ENCODE data around the gene ATG4C.
"Not testable (repeated sequence)": the region's sequence is repeated elsewhere in the genome, so short reads cannot be mapped to it uniquely, and the experiment has no call there.

ATG4C gene, protein sequence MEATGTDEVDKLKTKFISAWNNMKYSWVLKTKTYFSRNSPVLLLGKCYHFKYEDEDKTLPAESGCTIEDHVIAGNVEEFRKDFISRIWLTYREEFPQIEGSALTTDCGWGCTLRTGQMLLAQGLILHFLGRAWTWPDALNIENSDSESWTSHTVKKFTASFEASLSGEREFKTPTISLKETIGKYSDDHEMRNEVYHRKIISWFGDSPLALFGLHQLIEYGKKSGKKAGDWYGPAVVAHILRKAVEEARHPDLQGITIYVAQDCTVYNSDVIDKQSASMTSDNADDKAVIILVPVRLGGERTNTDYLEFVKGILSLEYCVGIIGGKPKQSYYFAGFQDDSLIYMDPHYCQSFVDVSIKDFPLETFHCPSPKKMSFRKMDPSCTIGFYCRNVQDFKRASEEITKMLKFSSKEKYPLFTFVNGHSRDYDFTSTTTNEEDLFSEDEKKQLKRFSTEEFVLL

DNA sequence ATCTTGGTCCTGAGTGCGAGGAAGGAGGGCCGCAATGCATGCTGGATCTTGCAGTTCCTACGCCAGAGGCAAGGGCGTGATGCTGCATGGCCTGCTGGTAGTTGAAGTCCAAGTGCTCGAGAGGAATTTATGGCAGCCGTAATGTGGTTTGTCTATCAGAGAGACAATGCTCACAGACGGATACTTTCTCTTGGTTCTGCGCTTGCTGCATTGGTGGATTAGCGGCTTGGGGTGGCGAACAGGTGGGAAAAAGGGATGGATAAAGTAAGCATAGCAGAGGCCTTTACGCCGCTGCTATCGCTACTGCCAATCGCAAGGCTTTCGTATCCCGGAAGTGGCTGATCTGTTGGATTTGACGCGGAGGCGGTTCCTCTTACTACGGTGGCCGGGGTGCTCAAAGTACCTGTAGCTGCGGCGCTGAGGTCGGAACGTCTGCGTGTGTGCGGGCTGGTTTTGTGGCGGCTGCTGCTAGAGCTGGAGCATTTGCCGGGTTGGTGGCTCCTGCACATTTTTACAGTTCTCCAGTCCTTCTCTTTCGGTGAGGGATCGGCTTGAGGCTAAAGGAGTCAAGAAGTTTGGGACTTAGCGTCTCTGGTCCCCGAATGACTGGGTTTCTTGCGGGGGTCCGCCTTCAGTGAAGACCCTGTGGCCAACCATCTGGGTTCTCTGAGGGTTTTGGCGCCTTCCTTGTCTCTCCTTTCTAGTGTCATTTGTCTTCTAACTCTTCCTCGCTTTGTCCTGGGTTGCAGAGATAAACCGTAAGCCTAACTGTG, at the start of gene ATG4C:
Gene ATG4C, plus strand, starts transcription at position 397 of the 773 bp plus-strand sequence. CDS start 19,655 bp downstream, outside the sequence.
- peak; percentile 81 for DNase-seq (ENCODE audit: low read depth)

DNA sequence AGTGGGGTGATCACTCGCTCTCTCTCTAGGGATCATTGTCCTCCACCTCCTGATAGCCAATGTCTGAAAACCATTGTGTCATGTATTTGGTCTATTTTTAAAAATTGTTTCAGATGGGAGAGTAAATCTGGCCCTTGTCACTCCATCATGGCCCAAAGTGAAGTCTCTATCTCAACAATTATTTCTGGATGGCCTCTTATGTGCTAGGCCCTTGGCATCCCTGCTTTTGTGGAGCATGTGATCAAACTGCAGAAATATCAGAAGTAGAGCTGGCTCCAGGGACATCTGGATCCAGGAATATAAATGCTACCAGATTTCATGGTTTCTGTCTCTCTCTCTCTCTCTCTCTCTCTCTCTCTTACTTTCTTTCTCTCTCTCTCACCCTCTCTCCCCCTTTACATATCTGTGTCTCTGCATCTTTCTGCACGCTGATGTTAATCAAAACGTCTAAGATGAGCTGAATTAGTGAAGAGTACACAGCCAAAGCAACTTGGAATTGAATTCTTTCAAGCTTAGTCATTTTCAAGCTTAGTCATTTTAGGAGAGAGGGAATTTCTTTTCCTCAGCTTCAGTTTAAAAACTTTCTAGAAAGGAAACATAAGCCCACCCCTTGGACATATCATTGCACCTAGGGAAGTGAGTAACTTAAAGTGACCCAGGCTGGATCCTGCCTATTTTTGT, 48.3 kb upstream of the ATG4C start:
- no peak for DNase-seq (ENCODE audit: low read depth)

DNA sequence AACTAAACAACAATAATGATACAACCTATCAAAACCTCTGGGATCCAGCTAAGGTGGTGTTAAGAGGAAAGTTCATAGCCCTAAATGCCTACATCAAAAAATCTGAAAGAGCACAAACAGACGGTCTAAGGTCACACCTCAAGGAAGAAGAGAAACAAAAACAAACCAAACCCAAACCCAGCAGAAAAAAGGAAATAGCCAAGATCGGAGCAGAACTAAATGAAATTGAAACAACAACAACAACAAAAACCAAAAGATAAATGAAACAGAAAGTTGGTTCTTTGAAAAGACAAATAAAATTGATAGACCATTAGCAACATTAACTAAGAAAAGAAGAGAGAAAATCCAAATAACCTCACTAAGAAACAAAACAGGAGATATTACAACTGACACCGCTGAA, 43.2 kb upstream of the ATG4C start:
- not testable (repeated sequence) for DNase-seq (ENCODE audit: low read depth)

DNA sequence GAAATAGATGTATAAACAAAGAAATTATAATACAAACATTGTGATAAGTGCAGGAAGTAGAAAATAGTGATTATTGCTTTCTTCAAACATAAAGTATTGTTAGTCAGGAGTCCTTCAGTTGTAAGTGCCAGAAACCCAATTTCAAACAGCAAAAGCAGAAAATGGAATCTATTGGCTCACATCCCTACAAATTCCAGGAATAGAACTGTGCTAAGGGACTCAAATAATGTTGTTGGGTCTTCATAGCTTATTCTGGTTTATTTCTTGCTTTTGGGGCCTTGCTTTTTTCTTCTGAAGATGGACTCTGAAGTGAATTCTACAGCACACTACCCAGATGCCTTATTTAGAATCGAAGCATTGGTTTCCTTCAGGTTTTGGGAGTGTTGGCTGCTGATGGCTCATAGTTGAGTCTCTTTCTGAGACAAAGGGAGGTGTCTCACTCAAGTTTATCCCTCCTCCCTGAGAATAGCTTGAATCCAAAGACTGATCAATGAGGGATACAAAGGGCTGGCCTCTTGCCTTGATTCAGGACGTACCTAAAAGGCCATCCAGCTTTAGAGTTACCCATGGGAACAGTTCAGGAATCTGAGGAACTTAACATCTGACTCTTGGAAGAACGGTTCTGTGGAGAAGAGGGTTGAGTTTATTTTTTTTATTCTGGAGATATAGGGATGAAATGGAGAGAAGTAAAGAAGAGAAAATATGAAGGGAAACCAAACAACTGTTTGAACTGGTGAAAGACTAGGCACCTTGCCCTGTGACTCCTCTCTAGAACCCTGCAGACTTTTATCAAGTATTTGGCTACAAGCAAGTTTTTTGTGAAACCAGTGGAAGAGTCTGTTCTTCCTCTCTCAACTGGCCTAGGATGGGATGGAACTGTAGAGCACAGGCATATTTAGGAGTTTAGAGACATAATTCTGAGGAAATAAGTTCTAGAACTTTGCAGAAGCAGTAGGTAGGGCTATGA, 39.0 kb upstream of the ATG4C start:
- DNase-seq (ENCODE audit: low read depth): no peak

DNA sequence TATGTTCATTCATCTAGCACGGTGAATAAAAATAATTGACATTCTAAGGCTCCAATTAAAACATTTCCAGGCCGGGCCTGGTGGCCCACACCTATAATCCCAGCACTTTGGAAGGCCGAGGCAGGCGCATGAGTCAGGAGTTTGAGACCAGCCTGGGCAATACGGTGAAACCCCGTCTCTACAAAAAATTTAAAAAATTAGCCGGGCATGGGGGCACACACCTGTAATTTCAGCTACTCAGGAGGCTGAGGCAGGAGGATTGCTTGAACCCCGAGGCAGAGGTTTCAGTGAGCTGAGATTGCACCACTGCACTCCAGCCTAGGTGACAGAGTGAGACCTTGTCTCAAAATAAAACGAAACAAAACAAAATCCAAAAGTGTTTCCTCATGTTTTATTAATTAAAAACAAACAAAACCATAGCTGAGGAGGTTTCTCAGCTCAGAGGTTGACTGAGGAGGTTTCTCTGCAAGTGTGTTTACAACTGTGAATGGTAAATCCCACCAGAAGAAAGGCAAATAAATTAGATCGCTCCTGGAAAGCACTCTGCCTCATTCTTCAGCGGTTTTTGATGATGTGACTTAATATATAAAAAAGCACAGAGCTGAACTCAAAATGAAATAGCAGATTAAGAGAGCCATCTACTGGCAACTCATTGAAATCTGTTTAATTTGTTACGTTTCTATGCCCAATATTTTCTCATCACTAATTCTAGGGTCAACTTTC, 37.7 kb upstream of the ATG4C start:
- no peak for DNase-seq (ENCODE audit: low read depth)

DNA sequence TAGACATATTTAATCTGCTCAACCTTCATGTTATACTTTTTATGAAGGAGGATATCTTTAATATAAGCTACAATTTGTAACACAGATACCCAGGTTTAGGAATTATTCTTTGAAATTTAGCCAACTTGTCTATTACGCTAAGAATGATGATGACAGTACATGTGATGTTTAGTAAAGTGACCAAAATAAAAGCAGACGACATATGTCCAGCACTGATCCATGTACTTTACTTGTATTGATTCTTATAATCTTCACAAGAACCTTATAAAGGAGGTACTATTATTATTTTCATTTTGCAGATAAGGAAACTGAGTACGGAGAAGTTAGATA, 37.2 kb upstream of the ATG4C start:
- DNase-seq (ENCODE audit: low read depth): no peak

DNA sequence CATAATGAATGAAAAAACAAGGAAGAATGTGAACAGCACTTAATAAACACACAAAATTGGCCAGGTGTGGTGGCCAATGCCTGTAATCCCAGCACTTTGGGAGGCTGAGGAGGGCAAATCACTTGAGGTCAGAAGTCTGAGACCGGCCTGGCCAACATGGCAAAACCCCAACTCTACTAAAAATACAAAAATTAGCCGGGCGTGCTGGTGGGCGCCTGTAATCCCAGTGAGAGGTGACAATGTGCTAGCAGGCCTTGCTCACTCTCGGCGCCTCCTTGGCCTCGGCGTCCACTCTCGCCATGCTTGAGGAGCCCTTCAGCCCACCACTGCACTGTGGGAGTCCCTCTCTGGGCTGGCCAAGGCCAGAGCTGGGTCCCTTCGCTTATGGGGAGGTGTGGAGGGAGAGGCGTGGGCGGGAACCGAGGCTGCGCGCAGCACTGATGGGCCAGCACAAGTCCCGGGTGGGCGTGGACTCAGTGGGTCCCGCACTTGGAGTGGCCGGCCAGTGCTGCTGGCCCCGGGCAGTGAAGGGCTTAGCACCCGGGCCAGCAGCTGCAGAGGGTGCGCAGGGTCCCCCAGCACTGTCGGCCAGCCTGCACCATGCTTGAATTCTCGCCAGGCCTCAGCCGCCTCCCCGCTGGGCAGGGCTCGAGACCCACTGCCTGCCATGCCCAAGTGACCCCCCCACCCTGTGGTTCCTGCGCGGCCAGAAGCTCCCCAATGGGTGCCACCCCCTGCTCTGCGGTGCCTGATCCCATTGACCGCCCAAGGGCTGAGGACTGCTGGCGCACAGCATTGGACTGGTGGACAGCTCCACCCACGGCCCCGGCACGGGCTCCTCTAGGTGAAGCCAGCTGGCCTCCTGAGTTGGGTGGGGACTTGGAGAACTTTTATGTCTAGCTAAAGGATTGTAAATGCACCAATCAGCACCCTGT, 30.6 kb upstream of the ATG4C start:
- no peak for DNase-seq (ENCODE audit: low read depth)

DNA sequence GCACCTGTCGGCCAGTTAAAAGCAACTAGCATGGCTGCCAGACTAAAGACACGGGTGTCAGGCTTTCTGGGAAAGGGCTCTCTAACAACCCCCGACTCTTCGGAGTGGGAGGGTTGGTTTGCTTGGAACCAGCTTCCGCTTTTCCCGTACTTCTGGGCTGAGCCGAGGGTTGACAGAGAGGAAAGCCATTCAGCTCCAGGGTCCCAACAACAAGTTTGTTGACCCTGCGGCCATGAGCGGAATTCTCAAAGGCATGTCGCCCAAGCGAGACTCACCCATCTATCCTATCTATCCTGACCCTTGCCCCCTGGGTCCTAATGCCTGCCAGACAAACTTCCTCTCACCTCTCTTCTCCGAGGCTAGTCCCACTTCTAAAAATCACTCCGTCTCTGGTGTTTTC, 29.0 kb upstream of the ATG4C start:
- not testable (repeated sequence) for DNase-seq (ENCODE audit: low read depth)

DNA sequence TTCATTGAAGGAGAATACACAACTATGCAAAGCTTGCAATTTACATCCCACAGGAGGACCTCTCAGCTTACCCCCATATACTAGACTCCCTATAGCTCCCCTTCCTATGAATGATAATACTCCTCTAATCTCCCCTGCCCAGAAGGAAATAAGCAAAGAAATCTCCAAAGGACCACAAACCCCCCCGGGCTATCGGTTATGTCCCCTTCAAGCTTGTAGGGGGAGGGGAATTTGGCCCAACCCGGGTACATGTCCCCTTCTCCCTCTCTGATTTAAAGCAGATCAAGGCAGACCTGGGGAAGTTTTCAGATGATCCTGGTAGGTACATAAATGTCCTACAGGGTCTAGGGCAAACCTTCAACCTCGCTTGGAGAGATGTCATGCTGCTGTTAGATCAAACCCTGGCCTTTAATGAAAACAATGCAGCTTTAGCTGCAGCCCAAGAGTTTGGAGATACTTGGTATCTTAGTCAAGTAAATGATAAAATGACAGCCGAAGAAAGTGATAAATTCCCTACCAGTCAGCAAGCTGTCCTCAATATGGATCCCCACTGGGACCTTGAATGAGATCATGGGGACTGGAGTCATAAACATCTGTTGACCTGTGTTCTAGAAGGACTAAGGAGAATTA, 27.6 kb upstream of the ATG4C start:
- not testable (repeated sequence) for DNase-seq (ENCODE audit: low read depth)

DNA sequence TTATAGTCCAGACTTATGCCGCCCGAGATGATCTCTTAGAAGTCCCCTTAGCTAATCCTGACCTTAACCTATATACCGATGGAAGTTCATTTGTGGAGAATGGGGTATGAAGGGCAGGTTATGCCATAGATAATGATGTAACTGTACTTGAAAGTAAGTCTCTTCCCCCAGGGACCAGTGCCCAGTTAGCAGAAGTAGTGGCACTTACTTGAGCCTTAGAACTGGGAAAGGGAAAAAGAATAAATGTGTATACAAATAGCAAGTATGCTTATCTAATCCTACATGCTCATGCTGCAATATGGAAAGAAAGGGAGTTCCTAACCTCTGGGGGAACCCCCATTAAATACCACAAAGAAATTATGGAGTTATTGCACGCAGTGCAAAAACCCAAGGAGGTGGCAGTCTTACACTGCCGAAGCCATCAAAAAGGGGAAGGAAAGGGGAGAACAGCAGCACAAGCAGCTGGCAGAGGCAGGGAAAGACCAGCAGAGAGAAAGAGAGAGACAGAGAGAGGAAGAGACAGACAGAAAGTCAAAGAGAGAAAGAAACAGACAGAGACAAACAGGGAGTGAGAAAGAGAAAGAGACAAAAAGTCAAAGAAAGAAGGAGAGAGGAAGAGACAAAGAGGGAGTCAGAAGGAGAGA, 24.6 kb upstream of the ATG4C start:
- DNase-seq (ENCODE audit: low read depth): not testable (repeated sequence)

DNA sequence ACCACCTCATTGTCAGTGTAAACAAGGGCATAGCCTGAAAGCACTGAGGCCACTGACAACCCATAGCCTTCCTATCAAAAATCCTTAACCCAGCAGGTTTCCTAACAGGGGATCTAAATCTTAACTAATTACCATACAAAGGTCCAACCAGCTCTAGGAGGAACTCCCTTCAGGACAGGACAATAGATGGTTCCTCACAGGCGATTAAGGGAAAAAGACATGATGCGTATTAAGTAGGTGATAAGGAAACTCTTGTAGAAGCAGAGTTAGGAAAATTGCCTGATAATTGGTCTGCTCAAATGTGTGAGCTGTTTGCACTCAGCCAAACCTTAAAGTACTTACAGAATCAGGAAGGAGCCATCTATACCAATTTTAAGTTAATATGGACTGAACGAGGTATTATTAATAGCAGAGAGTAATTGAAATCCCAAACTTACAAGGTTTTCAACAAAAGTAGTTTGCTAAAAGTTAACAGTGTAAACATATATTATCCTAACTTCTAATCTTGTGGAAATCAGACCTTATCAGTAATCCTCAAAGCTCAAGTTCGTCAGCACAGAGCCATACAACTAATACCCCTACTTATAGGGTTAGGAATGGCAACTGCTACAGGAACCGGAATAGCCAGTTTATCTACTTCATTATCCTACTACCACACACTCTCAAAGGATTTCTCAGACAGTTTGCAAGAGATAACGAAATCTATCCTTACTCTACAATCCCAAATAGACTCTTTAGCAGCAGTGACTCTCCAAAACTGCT, 23.7 kb upstream of the ATG4C start:
- not testable (repeated sequence) for DNase-seq (ENCODE audit: low read depth)

DNA sequence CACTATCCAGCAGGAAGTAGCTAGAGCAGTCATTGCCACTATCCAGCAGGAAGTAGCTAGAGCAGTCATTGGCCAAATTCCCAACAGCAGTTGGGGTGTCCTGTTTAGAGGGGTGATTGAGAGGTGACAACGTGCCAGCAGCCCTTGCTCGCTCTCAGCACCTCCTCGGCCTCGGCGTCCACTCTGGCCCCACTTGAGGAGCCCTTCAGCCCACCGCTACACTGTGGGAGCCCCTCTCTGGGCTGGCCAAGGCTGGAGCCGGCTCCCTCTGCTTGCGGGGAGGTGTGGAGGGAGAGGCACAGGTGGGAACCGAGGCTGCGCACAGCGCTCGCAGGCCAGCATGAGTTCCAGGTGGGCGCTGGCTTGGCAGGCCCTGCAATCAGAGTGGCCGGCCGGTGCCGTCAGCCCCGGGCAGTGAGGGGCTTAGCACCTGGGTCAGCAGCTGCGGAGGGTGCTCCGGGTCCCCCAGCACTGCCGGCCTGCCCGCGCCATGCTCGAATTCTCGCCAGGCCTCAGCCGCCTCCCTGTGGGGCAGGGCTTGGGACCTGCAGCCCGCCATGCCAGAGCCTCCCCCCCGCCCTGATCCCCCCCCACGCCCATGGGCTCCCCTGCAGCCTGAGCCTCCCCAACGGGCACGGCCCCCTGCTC, 22.6 kb upstream of the ATG4C start:
- DNase-seq (ENCODE audit: low read depth): not testable (repeated sequence)

DNA sequence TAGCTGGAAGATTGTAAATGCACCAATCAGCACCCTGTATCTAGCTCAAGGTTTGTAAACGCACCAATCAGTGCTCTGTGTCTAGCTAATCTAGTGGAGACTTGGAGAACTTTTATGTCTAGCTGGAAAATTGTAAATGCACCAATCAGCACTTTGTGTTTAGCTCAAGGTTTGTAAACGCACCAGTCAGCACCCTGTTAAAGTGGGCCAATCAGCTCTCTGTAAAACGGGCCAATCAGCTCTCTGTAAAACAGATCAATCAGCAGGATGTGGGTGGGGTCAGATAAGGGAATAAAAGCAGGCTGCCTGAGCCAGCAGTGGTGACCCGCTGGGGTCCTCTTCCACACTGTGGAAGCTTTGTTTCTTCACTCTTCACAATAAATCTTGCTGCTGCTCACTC, 21.9 kb upstream of the ATG4C start:
- not testable (repeated sequence) for DNase-seq (ENCODE audit: low read depth)

DNA sequence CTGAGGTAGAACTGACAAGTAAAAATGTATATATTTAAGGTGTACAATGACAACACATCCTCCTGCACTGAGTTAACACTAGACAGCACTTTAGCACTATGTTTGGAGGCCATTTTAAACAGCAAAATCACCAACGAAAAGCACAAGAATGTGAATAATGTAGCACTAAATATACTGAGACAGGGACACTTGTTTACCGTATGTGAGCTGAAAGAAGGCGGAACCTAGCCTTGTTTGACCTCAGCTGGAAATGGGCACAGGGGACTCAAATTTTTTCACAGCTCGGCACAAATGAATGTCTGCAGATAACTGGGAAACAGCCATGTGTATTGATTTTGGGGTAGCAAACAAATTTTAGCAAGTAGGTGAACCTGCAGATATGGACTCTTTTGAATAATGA, 18.0 kb upstream of the ATG4C start:
- no peak for DNase-seq (ENCODE audit: low read depth)

DNA sequence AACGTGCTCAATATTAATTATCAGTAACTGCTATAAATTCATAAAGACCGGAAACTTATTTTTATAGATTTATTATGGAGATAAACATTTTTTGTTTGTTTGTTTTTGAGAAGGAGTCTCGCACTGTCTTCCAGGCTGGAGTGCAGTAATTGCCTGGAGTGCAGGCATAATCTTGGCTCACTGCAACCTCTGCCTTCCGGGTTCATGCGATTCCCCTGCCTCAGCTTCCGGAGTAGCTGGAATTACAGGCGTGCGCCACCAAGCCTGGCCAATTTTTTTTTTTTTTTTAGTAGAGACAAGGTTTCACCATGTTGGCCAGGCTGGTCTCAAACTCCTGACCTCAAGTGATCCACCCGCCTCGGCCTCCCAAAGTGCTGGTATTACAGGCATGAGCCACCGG, 15.4 kb upstream of the ATG4C start:
- DNase-seq (ENCODE audit: low read depth): not testable (repeated sequence)

DNA sequence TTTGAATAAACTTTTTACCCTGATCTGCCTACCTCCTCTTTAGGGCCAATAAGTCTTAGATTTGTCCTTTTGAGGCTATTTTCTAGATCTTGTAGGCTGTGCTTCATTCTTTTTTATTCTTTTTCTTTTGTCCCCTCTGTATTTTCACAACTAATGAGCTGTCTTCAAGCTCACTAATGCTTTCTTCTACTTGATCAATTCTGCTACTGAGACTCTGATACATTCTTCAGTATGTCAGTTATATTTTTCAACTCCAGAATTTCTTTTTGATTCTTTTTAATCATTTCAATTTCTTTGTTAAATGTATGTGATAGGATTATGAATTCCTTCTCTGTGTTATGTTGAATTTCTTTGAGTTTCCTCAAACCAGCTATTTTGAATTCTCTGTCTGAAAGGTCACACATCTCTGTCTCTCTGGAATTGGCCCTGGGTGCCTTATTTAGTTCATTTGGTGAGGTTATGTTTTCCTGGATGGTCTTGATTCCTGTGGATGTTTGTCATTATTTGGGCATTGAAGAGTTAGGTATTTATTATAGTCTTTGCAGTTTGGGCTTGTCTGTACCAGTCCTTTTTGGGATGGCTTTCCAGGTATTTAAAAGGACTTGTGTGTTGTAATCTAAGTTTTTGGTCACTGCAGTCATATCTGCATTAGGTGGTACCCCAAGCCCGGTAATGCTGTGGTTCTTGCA, 11.2 kb upstream of the ATG4C start:
- DNase-seq (ENCODE audit: low read depth): no peak

DNA sequence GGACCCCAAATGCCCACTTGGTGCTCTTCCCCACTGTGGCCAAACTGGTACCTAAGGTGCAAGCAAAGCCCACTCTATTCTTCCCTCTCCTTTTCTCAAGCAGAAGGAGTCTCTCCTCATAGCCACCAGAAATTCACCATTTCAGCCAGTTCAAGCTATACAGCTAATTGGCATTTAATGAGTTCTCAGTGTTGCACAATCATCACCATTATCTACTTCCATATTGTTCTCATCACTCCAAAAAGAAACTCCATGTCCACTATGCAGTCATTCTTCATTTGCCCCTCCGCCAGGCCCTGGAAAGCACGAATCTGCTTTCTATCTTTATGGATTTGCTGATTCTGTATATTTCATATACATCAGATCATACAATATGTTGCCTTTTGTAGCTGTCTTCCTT, 9.9 kb upstream of the ATG4C start:
- DNase-seq (ENCODE audit: low read depth): no peak

Measured in stimulated activated CD8-positive, alpha-beta memory T cell treated with anti-CD3 and anti-CD28 coated beads, Interleukin-4, amount 100 ng/mL, for 24 hours (primary cell).